Mesenchymal stem cell (in vitro differentiated cells and primary cell): ENCODE data around the gene CLEC16A.
"Not testable (repeated sequence)": the region's sequence is repeated elsewhere in the genome, so short reads cannot be mapped to it uniquely, and the experiment has no call there.

Experiments used
- DNase-seq: peaks from one replicate; pipeline ENCODE4 v3.0.0-alpha.2; 2013
- H2AFZ ChIP-seq: one replicate; pipeline ENCODE4 v1.6.1; 2013; ENCODE audit warnings: low read depth, mild to moderate bottlenecking, control low read depth, inconsistent platforms, low read length, moderate library complexity
- H2AK5ac ChIP-seq: 2 replicates; pipeline ENCODE4 v1.6.1; 2013; ENCODE audit warnings: low read length, moderate library complexity, mild to moderate bottlenecking, inconsistent platforms; ENCODE audit not compliant: severe bottlenecking
- H2BK120ac ChIP-seq: one replicate; pipeline ENCODE4 v1.6.1; 2013; ENCODE audit warnings: low read depth, mild to moderate bottlenecking, inconsistent platforms, low read length, moderate library complexity
- H2BK12ac ChIP-seq, 2 experiments: one replicate each; pipeline ENCODE4 v1.6.1; 2013; ENCODE audit warnings: inconsistent platforms in 2 of 2, low read length in 2 of 2, mild to moderate bottlenecking in 2 of 2, moderate library complexity in 2 of 2, control low read depth in 1 of 2
- H2BK15ac ChIP-seq: one replicate; pipeline ENCODE4 v1.6.1; 2013; ENCODE audit warnings: mild to moderate bottlenecking, low read depth, inconsistent platforms; ENCODE audit not compliant: poor library complexity, severe bottlenecking
- H2BK5ac ChIP-seq: 2 replicates; pipeline ENCODE4 v1.6.1; 2013; ENCODE audit warnings: low read depth, mild to moderate bottlenecking, low read length, control low read depth, inconsistent platforms; ENCODE audit not compliant: poor library complexity, severe bottlenecking
- H3K14ac ChIP-seq, 2 experiments: one replicate each; pipeline ENCODE4 v1.6.1; 2013; ENCODE audit warnings: inconsistent platforms in 2 of 2, low read length in 2 of 2, control low read depth in 1 of 2, mild to moderate bottlenecking in 1 of 2, moderate library complexity in 1 of 2
- H3K18ac ChIP-seq, 2 experiments: one replicate each; pipeline ENCODE4 v1.6.1; 2013; ENCODE audit warnings: inconsistent platforms in 2 of 2, low read length in 2 of 2, control low read depth in 1 of 2, low read depth in 1 of 2, mild to moderate bottlenecking in 1 of 2
- H3K23ac ChIP-seq, 2 experiments: one replicate each; pipeline ENCODE4 v1.6.1; 2013; ENCODE audit warnings: inconsistent platforms in 2 of 2, low read length in 2 of 2, mild to moderate bottlenecking in 2 of 2, moderate library complexity in 2 of 2, control low read depth in 1 of 2
- H3K27ac ChIP-seq: 2 replicates; pipeline ENCODE4 v1.5.1; 2013; ENCODE audit warnings: mild to moderate bottlenecking, moderate library complexity, low read length, control low read depth, inconsistent platforms; ENCODE audit not compliant: poor library complexity, severe bottlenecking
- H3K27me3 ChIP-seq, 2 experiments: 2 replicates each; pipeline versions ENCODE4 v1.6.1 to v1.7.0; 2013; ENCODE audit warnings: low read length in 2 of 2, mild to moderate bottlenecking in 2 of 2, moderate library complexity in 2 of 2, control low read depth in 1 of 2, inconsistent platforms in 1 of 2; ENCODE audit not compliant: control insufficient read depth in 1 of 2, insufficient read depth in 1 of 2
- H3K36me3 ChIP-seq, 2 experiments: 2 replicates each; pipeline versions ENCODE4 v1.6.1 to v1.7.0; 2013; ENCODE audit warnings: low read length in 2 of 2, control low read depth in 1 of 2, inconsistent platforms in 1 of 2, low read depth in 1 of 2, mild to moderate bottlenecking in 1 of 2; ENCODE audit not compliant: insufficient read depth in 2 of 2, control insufficient read depth in 1 of 2
- H3K4ac ChIP-seq, 2 experiments: one replicate each; pipeline ENCODE4 v1.6.1; 2013; ENCODE audit warnings: inconsistent platforms in 2 of 2, low read length in 2 of 2, mild to moderate bottlenecking in 2 of 2, moderate library complexity in 2 of 2, control low read depth in 1 of 2, low read depth in 1 of 2
- H3K4me1 ChIP-seq: 2 replicates; pipeline ENCODE4 v1.6.1; 2013; ENCODE audit warnings: low read depth, low read length, control low read depth; ENCODE audit not compliant: control insufficient read depth, insufficient read depth
- H3K4me2 ChIP-seq: 2 replicates; pipeline ENCODE4 v1.6.1; 2013; ENCODE audit warnings: low read length, mild to moderate bottlenecking, inconsistent platforms; ENCODE audit not compliant: poor library complexity, severe bottlenecking
- H3K4me3 ChIP-seq, 2 experiments: 2 replicates each; pipeline versions ENCODE4 v1.5.1 to v1.7.0; 2013; ENCODE audit warnings: low read length in 2 of 2, mild to moderate bottlenecking in 2 of 2, control low read depth in 1 of 2, low read depth in 1 of 2; ENCODE audit not compliant: insufficient read depth in 1 of 2
- H3K79me1 ChIP-seq: replicated peaks from 2 replicates; pipeline ENCODE4 v1.6.1; 2013; ENCODE audit warnings: mild to moderate bottlenecking, control low read depth, low read length, inconsistent platforms; ENCODE audit not compliant: poor library complexity, severe bottlenecking
- H3K9ac ChIP-seq: 2 replicates; pipeline ENCODE4 v1.7.0; 2013; ENCODE audit warnings: mild to moderate bottlenecking, low read length, moderate library complexity
- H3K9me3 ChIP-seq: 2 replicates; pipeline ENCODE4 v1.7.0; 2013; ENCODE audit warnings: mild to moderate bottlenecking, low read length; ENCODE audit not compliant: control insufficient read depth
- H4K8ac ChIP-seq: one replicate; pipeline ENCODE4 v1.6.1; 2013; ENCODE audit warnings: inconsistent platforms, mild to moderate bottlenecking, low read length, moderate library complexity
- H4K91ac ChIP-seq: one replicate; pipeline ENCODE4 v1.6.1; 2013; ENCODE audit warnings: mild to moderate bottlenecking, low read length, inconsistent platforms
- WGBS: methylation state at CpG from one replicate; pipeline ENCODE4 v1.1.7; 2013; ENCODE audit warnings: mixed read lengths; 5-methylcytosine and 5-hydroxymethylcytosine counted together

CLEC16A gene

DNA sequence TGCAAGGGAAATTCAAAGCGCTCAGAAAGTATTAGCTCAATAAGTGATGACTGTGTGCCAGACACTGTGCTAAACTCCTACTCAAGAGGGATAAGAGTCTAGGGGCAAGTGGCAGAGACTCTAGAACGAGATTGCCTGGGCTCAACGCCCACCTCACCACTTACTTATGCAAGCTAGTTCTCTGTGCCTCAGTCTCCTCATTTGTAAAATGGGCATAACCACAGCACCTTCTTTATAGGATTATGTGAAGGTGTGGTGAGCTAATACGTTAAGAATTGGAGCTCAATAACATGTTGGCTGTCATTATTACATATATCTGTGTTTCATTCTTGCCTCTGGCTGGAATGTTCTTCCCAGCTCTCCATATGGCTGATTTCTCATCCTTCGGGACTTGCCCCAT lies 17.5 kb upstream of the CLEC16A start:
- Histone ChIP-seq H3K9ac (no peak overlapping the region), H3K14ac (no peak overlapping the region), H2AFZ (no peak overlapping the region), H3K79me1 (peaks cover 20% of the 10 kb centered on the region), H3K9me3 (peaks cover 6% of the 10 kb centered on the region), H3K4me2 (no peak overlapping the region), H2AK5ac (no peak overlapping the region), H3K36me3 (peaks cover 68 to 76% of the 10 kb centered on the region in 2 experiments), H4K91ac (no peak overlapping the region), H2BK15ac (no peak overlapping the region), H3K27ac (no peak overlapping the region), H4K8ac (no peak overlapping the region), H2BK12ac (no peak overlapping the region), H3K18ac (no peak overlapping the region), H3K23ac (no peak overlapping the region), H2BK5ac (no peak overlapping the region), H3K4me3 (no peak overlapping the region), H3K27me3 (no peaks in the 10 kb centered on the region), H3K4me1 (peaks cover 4% of the 10 kb centered on the region), H2BK120ac (no peak overlapping the region), H3K4ac (no peak overlapping the region)
- no peak for DNase-seq
- 96% methylated on average over 3 of the region's 5 CpGs for WGBS

DNA sequence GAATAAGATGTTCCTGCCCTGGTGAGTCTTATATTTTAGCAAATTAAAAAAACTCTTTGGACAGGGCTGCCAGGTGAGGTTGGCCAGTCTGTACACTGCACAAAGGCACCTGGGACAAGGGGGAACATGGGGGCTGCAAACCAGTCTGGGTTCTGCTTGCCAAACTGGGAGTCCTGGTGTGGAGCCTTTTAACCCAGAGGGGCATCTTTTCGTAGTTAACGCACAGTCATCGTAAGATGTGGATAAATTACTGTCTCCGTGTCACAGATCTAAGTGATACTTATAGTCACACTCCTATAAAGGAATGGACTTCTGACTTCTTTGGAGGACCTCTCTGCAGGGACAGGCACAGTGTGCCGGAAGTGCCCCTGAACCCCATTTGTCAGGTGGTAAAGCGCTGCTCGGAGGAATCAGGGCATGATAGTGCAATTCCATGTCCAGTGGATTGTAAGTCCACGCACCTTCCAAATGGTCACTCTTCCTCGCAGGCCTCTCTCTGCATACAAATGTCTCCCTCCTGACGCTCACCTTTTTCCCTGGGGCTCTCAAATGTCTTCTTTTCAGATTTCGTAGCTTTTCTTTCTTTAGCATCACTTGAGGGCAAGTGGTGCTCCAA lies 16.8 kb upstream of the CLEC16A start:
- no peaks in the 10 kb centered on the region for H3K27me3 ChIP-seq
- no peak overlapping the region for H3K4ac ChIP-seq
- H3K4me2 ChIP-seq: no peak overlapping the region
- 96% methylated on average over 11 of the region's 11 CpGs for WGBS
- H3K27ac ChIP-seq: no peak overlapping the region
- no peaks in the 10 kb centered on the region for H3K4me1 ChIP-seq
- H4K8ac ChIP-seq: no peak overlapping the region
- H3K18ac ChIP-seq: no peak overlapping the region
- H2AK5ac ChIP-seq: no peak overlapping the region
- no peak overlapping the region for H3K4me3 ChIP-seq
- no peak overlapping the region for H4K91ac ChIP-seq
- peaks cover 25% of the 10 kb centered on the region for H3K79me1 ChIP-seq
- H2BK12ac ChIP-seq: no peak overlapping the region
- no peak overlapping the region for H2BK120ac ChIP-seq
- no peak overlapping the region for H3K14ac ChIP-seq
- H3K36me3 ChIP-seq: peaks cover 67 to 78% of the 10 kb centered on the region in 2 experiments
- peaks cover 6% of the 10 kb centered on the region for H3K9me3 ChIP-seq
- DNase-seq: no peak
- H2AFZ ChIP-seq: no peak overlapping the region
- H3K23ac ChIP-seq: no peak overlapping the region
- no peak overlapping the region for H2BK15ac ChIP-seq
- no peak overlapping the region for H3K9ac ChIP-seq
- no peak overlapping the region for H2BK5ac ChIP-seq

DNA sequence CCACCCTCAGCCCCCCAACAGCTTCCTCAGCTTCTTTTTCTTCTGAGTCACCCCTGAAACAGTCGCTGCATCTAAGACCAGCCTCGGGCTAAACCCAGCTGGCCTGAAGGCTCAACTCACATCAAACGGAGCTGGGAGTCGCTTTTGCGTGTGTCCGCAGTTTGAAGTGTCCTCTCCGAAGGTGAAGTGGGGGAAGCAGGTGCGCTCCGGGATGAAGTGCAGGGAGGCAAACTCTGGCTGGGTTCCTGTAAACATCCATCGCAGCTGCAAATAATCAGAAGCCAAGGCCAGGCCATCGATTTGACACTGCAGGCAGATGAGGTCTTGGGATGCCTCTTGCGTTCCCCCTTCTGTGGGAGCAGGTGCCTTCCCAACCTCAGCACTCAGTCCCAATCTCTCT lies 15.3 kb upstream of the CLEC16A start:
- H2BK15ac ChIP-seq, H3K4me3 ChIP-seq, H2BK5ac ChIP-seq, H3K27me3 ChIP-seq, H3K4ac ChIP-seq, H2BK12ac ChIP-seq, H3K4me2 ChIP-seq, DNase-seq, H3K18ac ChIP-seq, H2AK5ac ChIP-seq, H4K91ac ChIP-seq, H3K23ac ChIP-seq, H3K9ac ChIP-seq, H3K4me1 ChIP-seq, H3K14ac ChIP-seq, H2BK120ac ChIP-seq, H3K9me3 ChIP-seq, H4K8ac ChIP-seq, H2AFZ ChIP-seq, H3K27ac ChIP-seq: not testable (repeated sequence)
- Histone ChIP-seq H3K36me3 (peaks cover 68 to 83% of the 10 kb centered on the region in 2 experiments), H3K79me1 (peaks cover 33% of the 10 kb centered on the region)
- 97% methylated on average over 12 of the region's 12 CpGs for WGBS

DNA sequence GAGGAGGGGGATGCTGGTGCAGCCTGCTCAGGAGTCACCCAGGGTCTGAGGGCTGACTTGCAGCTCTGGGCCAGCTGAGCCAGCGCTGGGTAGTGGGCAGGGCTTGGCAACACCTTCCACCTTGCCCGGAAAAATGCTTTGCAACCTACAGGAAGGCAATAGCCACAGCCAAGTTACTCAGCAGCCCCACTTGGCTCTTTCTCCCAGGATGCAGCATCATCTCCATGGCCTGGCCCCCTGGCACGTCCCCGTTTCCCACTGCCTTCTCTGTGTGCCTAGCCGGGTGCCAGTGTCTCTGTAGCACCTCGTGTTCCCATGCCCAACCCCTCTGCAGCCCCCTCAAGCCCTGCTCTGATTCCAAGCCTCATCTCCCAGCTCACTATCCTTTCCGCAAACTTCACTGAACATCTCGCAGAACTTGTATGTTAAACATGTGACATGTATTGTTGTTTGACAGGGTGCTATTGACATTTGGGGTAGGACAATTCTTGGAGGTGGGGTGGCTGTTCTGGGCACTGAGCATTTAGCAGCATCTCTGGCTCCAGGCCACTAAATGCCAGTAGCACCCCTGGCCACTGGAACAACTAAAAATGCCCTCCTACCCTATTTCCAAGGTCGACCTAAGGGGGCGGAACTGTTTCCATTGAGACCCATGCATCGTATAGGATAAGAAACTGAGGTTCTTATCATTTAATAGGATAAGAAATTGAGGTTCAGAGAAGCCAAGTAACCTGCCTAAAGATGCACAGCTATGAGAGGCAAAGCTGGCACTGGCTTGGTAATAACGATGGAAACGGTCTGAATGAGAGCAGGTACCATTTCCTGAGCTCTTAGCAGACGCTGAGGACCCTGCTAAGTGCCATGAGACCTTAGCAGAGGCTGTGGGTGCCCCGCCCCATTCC lies 14.3 kb upstream of the CLEC16A start:
- DNase-seq: no peak
- no peak overlapping the region for H4K91ac ChIP-seq
- no peak overlapping the region for H3K23ac ChIP-seq
- H3K4me1 ChIP-seq: peaks cover 3% of the 10 kb centered on the region
- no peak overlapping the region for H4K8ac ChIP-seq
- H2AFZ ChIP-seq: no peak overlapping the region
- no peak overlapping the region for H2BK12ac ChIP-seq
- H2BK15ac ChIP-seq: no peak overlapping the region
- peaks cover 36% of the 10 kb centered on the region for H3K79me1 ChIP-seq
- H2BK120ac ChIP-seq: no peak overlapping the region
- WGBS: 97% methylated on average over 14 of the region's 15 CpGs
- peaks cover 1% of the 10 kb centered on the region for H3K9me3 ChIP-seq
- H3K4ac ChIP-seq: no peak overlapping the region
- peaks cover 66 to 80% of the 10 kb centered on the region in 2 experiments for H3K36me3 ChIP-seq
- no peak overlapping the region for H2BK5ac ChIP-seq
- H3K14ac ChIP-seq: no peak overlapping the region
- no peak overlapping the region for H3K18ac ChIP-seq
- no peak overlapping the region for H3K4me3 ChIP-seq
- H3K27me3 ChIP-seq: no peaks in the 10 kb centered on the region
- H3K4me2 ChIP-seq: no peak overlapping the region
- no peak overlapping the region for H2AK5ac ChIP-seq
- H3K9ac ChIP-seq: no peak overlapping the region
- H3K27ac ChIP-seq: no peak overlapping the region
